ENCODE data around the gene MRPS30. TPM values are rescaled to one million over a fixed set of nuclear protein-coding genes. Genes with fewer than 3 reads are reported as not detected.

The MRPS30 gene
- total and polyA plus RNA-seq, 10 of the 15 experiments (the other 5 are each of a cell fraction or from before 2014, with no cell fraction given): 18.5 to 99.2 (median 61.8) TPM

DNA sequence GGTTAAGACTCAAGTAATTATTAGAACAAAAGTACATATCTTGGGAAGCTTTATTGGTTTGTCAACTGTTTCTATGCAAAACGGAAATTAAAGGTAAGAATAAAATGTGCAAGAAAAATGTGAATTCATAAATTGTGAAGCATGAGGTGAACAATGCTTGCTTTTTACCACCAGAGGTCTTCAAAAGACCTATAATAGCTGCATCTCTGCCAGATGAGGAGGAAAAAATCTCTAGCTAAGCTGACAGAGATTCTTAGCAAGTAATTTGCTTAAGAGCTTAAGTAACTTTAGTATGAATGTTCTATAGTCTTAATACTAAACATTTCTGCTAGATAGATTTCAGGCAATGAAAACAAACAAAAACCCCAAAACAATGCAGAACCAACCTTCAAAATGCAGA is 54.1 kb downstream of the MRPS30 start (continued):
- TF ChIP-seq, protein P1, sequence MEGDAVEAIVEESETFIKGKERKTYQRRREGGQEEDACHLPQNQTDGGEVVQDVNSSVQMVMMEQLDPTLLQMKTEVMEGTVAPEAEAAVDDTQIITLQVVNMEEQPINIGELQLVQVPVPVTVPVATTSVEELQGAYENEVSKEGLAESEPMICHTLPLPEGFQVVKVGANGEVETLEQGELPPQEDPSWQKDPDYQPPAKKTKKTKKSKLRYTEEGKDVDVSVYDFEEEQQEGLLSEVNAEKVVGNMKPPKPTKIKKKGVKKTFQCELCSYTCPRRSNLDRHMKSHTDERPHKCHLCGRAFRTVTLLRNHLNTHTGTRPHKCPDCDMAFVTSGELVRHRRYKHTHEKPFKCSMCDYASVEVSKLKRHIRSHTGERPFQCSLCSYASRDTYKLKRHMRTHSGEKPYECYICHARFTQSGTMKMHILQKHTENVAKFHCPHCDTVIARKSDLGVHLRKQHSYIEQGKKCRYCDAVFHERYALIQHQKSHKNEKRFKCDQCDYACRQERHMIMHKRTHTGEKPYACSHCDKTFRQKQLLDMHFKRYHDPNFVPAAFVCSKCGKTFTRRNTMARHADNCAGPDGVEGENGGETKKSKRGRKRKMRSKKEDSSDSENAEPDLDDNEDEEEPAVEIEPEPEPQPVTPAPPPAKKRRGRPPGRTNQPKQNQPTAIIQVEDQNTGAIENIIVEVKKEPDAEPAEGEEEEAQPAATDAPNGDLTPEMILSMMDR (IDR thresholded peaks at IDR 0.05 in 2 of 3, conservative IDR thresholded peaks at IDR 0.05 in 1 of 3; ENCODE audit: control insufficient read depth in 2 of 3, extremely low read depth in 1 of 3, insufficient read depth in 1 of 3, low read depth in 3 of 3, low read length in 3 of 3): peak; percentile 50 to 67 (median 52); a peak in 5 of 6 replicates
- TF ChIP-seq NFYB (IDR thresholded peaks at IDR 0.05; ENCODE audit: insufficient read depth, low read depth, low read length): no peak
- TF ChIP-seq, protein P2, sequence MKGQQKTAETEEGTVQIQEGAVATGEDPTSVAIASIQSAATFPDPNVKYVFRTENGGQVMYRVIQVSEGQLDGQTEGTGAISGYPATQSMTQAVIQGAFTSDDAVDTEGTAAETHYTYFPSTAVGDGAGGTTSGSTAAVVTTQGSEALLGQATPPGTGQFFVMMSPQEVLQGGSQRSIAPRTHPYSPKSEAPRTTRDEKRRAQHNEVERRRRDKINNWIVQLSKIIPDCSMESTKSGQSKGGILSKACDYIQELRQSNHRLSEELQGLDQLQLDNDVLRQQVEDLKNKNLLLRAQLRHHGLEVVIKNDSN (IDR thresholded peaks at IDR 0.05; ENCODE audit: borderline replicate concordance, extremely low read length, insufficient read depth, low read depth, low read length): no peak
- no peak for TF ChIP-seq SREBF1 (IDR thresholded peaks at IDR 0.05; ENCODE audit: low read length)
- TF ChIP-seq, protein P3, sequence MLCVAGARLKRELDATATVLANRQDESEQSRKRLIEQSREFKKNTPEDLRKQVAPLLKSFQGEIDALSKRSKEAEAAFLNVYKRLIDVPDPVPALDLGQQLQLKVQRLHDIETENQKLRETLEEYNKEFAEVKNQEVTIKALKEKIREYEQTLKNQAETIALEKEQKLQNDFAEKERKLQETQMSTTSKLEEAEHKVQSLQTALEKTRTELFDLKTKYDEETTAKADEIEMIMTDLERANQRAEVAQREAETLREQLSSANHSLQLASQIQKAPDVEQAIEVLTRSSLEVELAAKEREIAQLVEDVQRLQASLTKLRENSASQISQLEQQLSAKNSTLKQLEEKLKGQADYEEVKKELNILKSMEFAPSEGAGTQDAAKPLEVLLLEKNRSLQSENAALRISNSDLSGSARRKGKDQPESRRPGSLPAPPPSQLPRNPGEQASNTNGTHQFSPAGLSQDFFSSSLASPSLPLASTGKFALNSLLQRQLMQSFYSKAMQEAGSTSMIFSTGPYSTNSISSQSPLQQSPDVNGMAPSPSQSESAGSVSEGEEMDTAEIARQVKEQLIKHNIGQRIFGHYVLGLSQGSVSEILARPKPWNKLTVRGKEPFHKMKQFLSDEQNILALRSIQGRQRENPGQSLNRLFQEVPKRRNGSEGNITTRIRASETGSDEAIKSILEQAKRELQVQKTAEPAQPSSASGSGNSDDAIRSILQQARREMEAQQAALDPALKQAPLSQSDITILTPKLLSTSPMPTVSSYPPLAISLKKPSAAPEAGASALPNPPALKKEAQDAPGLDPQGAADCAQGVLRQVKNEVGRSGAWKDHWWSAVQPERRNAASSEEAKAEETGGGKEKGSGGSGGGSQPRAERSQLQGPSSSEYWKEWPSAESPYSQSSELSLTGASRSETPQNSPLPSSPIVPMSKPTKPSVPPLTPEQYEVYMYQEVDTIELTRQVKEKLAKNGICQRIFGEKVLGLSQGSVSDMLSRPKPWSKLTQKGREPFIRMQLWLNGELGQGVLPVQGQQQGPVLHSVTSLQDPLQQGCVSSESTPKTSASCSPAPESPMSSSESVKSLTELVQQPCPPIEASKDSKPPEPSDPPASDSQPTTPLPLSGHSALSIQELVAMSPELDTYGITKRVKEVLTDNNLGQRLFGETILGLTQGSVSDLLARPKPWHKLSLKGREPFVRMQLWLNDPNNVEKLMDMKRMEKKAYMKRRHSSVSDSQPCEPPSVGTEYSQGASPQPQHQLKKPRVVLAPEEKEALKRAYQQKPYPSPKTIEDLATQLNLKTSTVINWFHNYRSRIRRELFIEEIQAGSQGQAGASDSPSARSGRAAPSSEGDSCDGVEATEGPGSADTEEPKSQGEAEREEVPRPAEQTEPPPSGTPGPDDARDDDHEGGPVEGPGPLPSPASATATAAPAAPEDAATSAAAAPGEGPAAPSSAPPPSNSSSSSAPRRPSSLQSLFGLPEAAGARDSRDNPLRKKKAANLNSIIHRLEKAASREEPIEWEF (IDR thresholded peaks at IDR 0.05; ENCODE audit: insufficient replicate concordance, low read depth, low read length): no peak
- no peak for TF ChIP-seq EP300 (IDR thresholded peaks at IDR 0.05; ENCODE audit: borderline replicate concordance in 1 of 2, control insufficient read depth in 1 of 2, low read depth in 2 of 2, low read length in 2 of 2)
- TF ChIP-seq KAT2A (conservative IDR thresholded peaks at IDR 0.05; ENCODE audit: control insufficient read depth, low read depth, low read length): no peak
- TF ChIP-seq SMARCA5 (IDR thresholded peaks at IDR 0.05): no peak
- peak; percentile 78; the same call in 1 of the 2 replicates for TF ChIP-seq SMC3 (IDR thresholded peaks at IDR 0.05; ENCODE audit: borderline replicate concordance, low read length)
- no peak for TF ChIP-seq RUNX3 (IDR thresholded peaks at IDR 0.05; ENCODE audit: low read length)

Data from GM12878 (cell line).